Stimulated activated CD8-positive, alpha-beta memory T cell treated with anti-CD3 and anti-CD28 coated beads, Interleukin-12 subunit alpha, Interleukin-12 subunit beta, amount 100 ng/mL, for 24 hours (primary cell): ENCODE data around the gene TEAD1.
A peak's percentile ranks its signal among the peaks of the same experiment; 100 is the strongest.

Experiments used
- DNase-seq: peaks from one replicate; pipeline ENCODE4 v3.0.0-alpha.2; 2020; ENCODE audit errors: extremely low read depth

TEAD1 gene

GRCh38 chr11:12673924-12674570 is at the start of gene TEAD1:
Gene TEAD1, plus strand, starts transcription at chr11:12674421.
- DNase-seq: peak; percentile 69

- DNase-seq: no peak
Observed at GRCh38 chr11:12624595-12624994, 49.6 kb upstream of the TEAD1 start.

GRCh38 chr11:12625438-12626071 is 48.7 kb upstream of the TEAD1 start:
- no peak for DNase-seq

- no peak for DNase-seq
Observed at GRCh38 chr11:12626616-12627015, 47.6 kb upstream of the TEAD1 start.

GRCh38 chr11:12628314-12628713 is 45.9 kb upstream of the TEAD1 start:
- no peak for DNase-seq

- DNase-seq: no peak
Observed at GRCh38 chr11:12629601-12630313, 44.5 kb upstream of the TEAD1 start.

DNA sequence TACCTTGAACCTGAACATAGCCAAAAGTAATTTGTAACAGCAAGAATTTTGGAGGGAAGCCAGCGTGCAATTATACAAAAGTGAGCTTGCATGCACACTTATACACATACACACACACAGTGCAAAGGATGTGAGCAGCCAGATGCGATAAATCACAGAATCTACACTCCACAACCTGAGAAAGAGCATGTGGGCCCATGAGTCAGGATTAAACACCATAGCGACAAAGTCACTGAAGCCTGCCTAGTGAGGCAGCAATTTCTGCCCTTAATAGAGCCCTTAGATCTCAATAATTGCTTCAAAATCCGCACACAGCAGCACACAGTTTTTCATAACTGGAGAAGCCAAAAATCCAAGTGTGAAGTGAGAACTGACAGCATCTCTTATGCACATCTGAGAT is 42.6 kb upstream of the TEAD1 start:
- no peak for DNase-seq

DNA sequence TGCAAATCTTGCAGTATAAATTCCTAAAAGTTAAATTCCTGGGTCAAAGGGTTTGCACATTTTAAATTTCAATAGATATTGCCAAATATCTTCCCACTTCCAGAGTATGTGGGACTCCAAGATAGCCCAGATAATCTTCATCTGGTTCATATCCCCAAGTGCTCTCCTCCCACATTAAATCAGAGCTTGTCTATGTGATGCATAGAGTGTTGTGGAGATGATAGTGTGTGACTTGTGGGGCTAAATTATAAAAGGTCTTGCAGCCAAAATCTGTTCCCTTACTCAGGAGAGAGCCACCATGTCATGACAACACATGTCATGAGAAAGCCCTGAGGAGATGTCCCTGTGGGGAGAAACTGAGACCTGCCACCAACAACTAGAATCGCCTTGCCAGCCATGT is 39.9 kb upstream of the TEAD1 start:
- no peak for DNase-seq

DNA sequence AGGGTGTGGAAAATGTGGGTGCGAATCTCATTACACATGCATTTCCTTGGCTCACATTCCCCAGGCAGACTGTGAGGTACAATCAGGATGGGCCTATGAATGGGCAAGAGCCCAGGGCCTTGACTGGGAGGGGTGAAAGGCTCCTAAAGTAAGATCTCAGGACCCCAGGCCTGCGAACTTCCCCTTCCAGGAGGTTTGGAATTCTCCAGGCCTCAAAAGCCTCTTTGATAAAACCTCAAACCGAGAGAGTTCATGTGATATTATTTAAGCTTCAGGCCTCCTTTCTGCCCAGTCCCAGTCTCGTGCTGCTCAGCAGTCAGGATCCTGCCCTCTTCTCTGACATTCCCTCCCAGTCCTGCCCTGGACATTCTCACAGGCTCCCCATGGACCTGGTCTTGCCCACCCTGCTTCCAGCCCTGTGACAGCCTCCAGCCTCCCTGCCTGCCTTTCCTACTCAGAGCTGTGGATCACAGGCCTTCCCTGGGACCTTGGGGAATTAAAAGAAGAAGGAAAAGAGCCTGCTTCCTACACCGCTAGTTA is 37.3 kb upstream of the TEAD1 start:
- no peak for DNase-seq

DNA sequence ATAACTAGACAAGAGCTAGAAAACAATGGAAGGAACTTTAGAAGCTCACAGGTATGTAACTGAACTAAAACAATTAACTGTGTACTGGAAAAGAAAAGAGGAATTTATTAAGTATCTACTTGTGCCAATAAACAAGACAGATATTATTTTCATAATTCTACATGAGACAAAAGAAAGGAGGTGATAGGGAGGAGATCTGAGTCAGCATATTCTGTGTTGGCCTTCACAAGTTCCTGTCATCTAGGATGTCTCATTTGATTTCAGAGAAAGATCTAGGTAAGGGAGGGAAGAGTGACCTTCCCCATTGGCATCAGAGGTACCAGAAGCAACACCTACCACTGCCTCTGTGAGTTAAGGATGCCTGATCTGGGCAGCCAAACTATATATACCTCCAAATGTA is 34.8 kb upstream of the TEAD1 start:
- no peak for DNase-seq

- DNase-seq: no peak
Observed at GRCh38 chr11:12640355-12640754, 33.9 kb upstream of the TEAD1 start.

- DNase-seq: no peak
Observed at GRCh38 chr11:12640926-12641849, 33.0 kb upstream of the TEAD1 start.

GRCh38 chr11:12642040-12642439 is 32.2 kb upstream of the TEAD1 start:
- no peak for DNase-seq

DNA sequence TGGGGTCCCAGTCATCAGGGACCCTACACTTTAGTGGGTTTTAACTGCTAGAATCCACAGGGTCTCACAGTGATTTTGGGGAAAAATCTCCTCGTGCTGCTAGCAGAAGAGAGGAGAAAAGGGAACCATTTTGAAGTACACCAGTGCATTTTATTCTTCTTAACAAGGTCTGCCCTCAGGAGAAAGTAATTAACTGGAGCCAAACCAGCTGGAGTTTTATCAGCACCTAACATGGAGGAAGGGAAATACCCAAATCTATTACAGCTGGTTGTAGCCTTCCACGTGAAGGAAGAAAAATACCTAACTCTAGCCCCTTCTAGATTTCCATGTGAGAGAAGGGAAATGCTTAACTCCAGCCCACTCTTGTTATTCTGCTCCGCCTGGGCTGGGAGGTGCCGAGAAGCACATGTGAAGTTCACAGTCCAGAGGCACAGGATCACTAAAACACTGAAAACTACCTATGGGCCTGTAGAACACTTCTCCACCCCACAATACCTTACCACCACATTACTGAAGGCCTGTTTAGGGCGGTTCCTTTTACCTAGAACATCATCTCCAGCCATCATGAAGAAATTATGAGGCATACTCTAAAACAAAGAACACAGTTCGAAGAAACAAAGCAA is 31.3 kb upstream of the TEAD1 start:
- no peak for DNase-seq

- DNase-seq: no peak
Observed at GRCh38 chr11:12646478-12646877, 27.7 kb upstream of the TEAD1 start.

GRCh38 chr11:12653729-12654128 is 20.5 kb upstream of the TEAD1 start:
- no peak for DNase-seq

- DNase-seq: no peak
Observed at GRCh38 chr11:12655842-12656241, 18.4 kb upstream of the TEAD1 start.

DNA sequence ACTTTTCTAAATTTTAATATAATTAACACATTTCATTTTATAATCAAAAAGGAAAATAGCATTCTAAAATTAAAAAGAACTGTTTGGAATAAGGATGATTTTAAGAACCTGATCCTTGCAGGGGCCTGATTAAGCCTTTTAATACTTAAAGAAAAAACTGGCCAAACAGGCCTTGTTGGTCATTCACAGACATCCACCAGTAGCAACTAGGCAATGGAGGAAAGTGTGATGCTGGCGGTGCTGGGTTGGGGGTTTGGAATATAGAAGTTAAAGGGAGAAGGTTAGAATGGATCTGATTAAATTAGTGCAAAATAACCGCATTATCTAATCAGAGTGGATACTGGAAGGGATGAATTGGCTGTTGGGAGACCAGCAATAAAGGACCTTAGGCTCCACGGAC is 16.9 kb upstream of the TEAD1 start:
- no peak for DNase-seq

DNA sequence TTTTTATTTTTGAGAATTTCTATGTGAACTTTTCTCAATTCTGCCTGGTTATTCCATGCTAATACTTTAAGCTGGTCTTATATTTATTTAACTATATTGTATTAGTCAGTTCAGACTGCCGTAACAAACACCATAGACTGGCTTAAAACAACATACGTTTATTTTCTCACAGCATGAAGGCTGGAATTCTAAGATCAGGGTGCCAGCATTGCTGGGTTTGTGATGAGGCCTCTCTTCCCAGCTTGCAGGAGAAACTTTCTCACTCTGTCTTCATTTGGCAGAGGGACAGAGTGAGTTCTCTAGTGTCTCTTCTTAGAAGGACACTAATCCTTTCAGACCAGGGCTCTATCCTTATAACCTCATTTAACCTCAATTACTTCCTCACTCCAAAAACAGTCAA is 16.2 kb upstream of the TEAD1 start:
- DNase-seq: no peak

- DNase-seq: no peak
Observed at GRCh38 chr11:12662101-12662689, 12.0 kb upstream of the TEAD1 start.

GRCh38 chr11:12664385-12664784 is 9.8 kb upstream of the TEAD1 start:
- no peak for DNase-seq
